B cell (primary cell): ENCODE measurements around the gene H2BW2. TPM values are rescaled to one million over a fixed set of nuclear protein-coding genes. Genes with fewer than 3 reads are reported as not detected.

ENCODE experiments used
- ATAC-seq: fragments of 200-7000 bp; cut with Tn5 transposase; one replicate; pipeline ENCODE4 v1.10.0; 2021; ENCODE audit warnings: low read depth, mild to moderate bottlenecking, moderate number of reproducible peaks, moderate library complexity
- CTCF ChIA-PET: fragments of 350-600 bp; sonication (Branson Sonifier 250); formaldehyde crosslinking; loops from one replicate; lab custom pipeline; 2021; ENCODE audit warnings: antibody characterized with exemption, inconsistent platforms; lab: Charles Lee
- POLR2A ChIA-PET: fragments of 350-600 bp; sonication (Branson Sonifier 250); formaldehyde crosslinking; loops from one replicate; lab custom pipeline; 2021; ENCODE audit warnings: antibody characterized with exemption; lab: Charles Lee
- DNase-seq: peaks from one replicate; pipeline ENCODE4 v3.0.0; 2013
- H2AFZ ChIP-seq: 2 replicates; pipeline ENCODE4 v1.6.1; 2012; ENCODE audit warnings: mild to moderate bottlenecking, low read depth, low read length; ENCODE audit not compliant: insufficient read depth, poor library complexity, severe bottlenecking
- H3K27ac ChIP-seq, 2 donors: 1 replicate in 1 of 2; 2 replicates in 1 of 2; pipeline ENCODE4 v1.5.1; 2012 to 2013; ENCODE audit warnings: low read length in 2 of 2, mild to moderate bottlenecking in 2 of 2, moderate library complexity in 1 of 2
- H3K27me3 ChIP-seq, 4 experiments: fragments of 200-600 bp in 1 of 4; sonication (generic) in 1 of 4; replicated peaks in 1 of 4; 1 replicate in 2 of 4; 2 replicates in 2 of 4; pipeline versions ENCODE4 v1.6.1 to v1.7.0; 2013 to 2016; ENCODE audit warnings: low read length in 3 of 4, mild to moderate bottlenecking in 2 of 4, mixed read lengths in 1 of 4, moderate library complexity in 1 of 4; ENCODE audit not compliant: insufficient read depth in 4 of 4, control insufficient read depth in 3 of 4; ENCODE audit errors: control extremely low read depth in 1 of 4
- H3K36me3 ChIP-seq, 2 experiments: replicated peaks in 1 of 2; 1 replicate in 1 of 2; 2 replicates in 1 of 2; pipeline versions ENCODE4 v1.6.1 to v1.7.1; 2013; ENCODE audit warnings: low read length in 1 of 2; ENCODE audit not compliant: insufficient read depth in 2 of 2, control insufficient read depth in 1 of 2; ENCODE audit errors: control extremely low read depth in 1 of 2, extremely low read depth in 1 of 2
- H3K4me1 ChIP-seq, 2 donors: fragments of 200-600 bp in 1 of 2; sonication (generic) in 1 of 2; 1 replicate in 1 of 2; 2 replicates in 1 of 2; pipeline versions ENCODE4 v1.5.1 to v1.6.1; 2013 to 2017; ENCODE audit warnings: low read length in 2 of 2; ENCODE audit not compliant: control insufficient read depth in 2 of 2, insufficient read depth in 2 of 2
- H3K4me2 ChIP-seq: replicated peaks from 2 replicates; pipeline ENCODE3; 2012; ENCODE audit warnings: mild to moderate bottlenecking, low read depth, low read length; ENCODE audit not compliant: poor library complexity, severe bottlenecking
- H3K4me3 ChIP-seq, 5 experiments: fragments of 200-600 bp in 1 of 5; sonication (generic) in 1 of 5; 1 replicate in 3 of 5; 2 replicates in 2 of 5; pipeline versions ENCODE4 v1.5.1 to v1.7.0; 2011 to 2016; ENCODE audit warnings: low read length in 4 of 5, mild to moderate bottlenecking in 4 of 5, low read depth in 2 of 5, control low read depth in 1 of 5, moderate library complexity in 1 of 5; ENCODE audit not compliant: insufficient read depth in 1 of 5; ENCODE audit errors: control extremely low read depth in 1 of 5, extremely low read depth in 1 of 5
- H3K79me2 ChIP-seq: fragments of 200-600 bp; sonication (generic); one replicate; pipeline ENCODE4 v1.6.0; 2016; ENCODE audit warnings: low read length; ENCODE audit not compliant: control insufficient read depth, insufficient read depth
- H3K9ac ChIP-seq: fragments of 200-600 bp; sonication (generic); 2 replicates; pipeline ENCODE4 v1.6.1; 2017; ENCODE audit warnings: mild to moderate bottlenecking, low read length, moderate library complexity
- H3K9me3 ChIP-seq, 3 donors: one replicate each; pipeline versions ENCODE4 v1.6.1 to v1.7.1; 2013; ENCODE audit warnings: low read length in 2 of 3; ENCODE audit not compliant: control insufficient read depth in 2 of 3, insufficient read depth in 1 of 3; ENCODE audit errors: control extremely low read depth in 1 of 3
- H4K20me1 ChIP-seq: 2 replicates; pipeline ENCODE4 v1.6.0; 2012; ENCODE audit warnings: mild to moderate bottlenecking, low read length; ENCODE audit not compliant: insufficient read depth, control insufficient read depth, poor library complexity, severe bottlenecking
- H3K27ac Mint-ChIP-seq: one replicate; pipeline ENCODE4 v1.8.0; 2021; ENCODE audit warnings: mixed read lengths
- H3K27me3 Mint-ChIP-seq: one replicate; pipeline ENCODE4 v1.8.0; 2021; ENCODE audit warnings: mixed read lengths
- H3K4me1 Mint-ChIP-seq: one replicate; pipeline ENCODE4 v1.8.0; 2021; ENCODE audit warnings: mixed read lengths
- H3K4me3 Mint-ChIP-seq: one replicate; pipeline ENCODE4 v1.8.0; 2021; ENCODE audit warnings: mixed read lengths
- H3K9me3 Mint-ChIP-seq: one replicate; pipeline ENCODE4 v1.8.0; 2022; ENCODE audit warnings: mixed read lengths; ENCODE audit not compliant: insufficient read depth
- CTCF ChIP-seq: fragments of 200-600 bp; IDR thresholded peaks from one replicate; pipeline ENCODE4 v1.8.0; 2022; ENCODE audit warnings: antibody characterized with exemption, mild to moderate bottlenecking
- EZH2 ChIP-seq: IDR thresholded peaks from 2 replicates; pipeline ENCODE4 v1.6.1; 2012; ENCODE audit warnings: borderline replicate concordance, low read depth, mild to moderate bottlenecking, moderate library complexity, low read length; ENCODE audit not compliant: insufficient read depth, poor library complexity, severe bottlenecking
- WGBS: methylation state at CpG from one replicate; pipeline ENCODE4 v1.1.5; 2013; ENCODE audit warnings: missing lambda C conversion rate; ENCODE audit not compliant: insufficient coverage; 5-methylcytosine and 5-hydroxymethylcytosine counted together
- intact Hi-C: fragments of 100-400 bp; cut with micrococcal nuclease; formaldehyde crosslinking; loops from one replicate; pipeline ENCODE4 v1.10.0; 2022
- polyA plus RNA-seq: library from polyadenylated mRNA; depleted of rRNA; stranded (reverse); fragments of >200 nt; gene quantifications from 2 replicates; pipeline ENCODE4 v1.2.3, GENCODE V29; 2012
- total RNA-seq, 2 donors: library from RNA; stranded (reverse); fragments of 120-200 nt in 1 of 2; gene quantifications; 1 replicate in 1 of 2; 2 replicates in 1 of 2; pipeline versions ENCODE4 v1.2.3 to v1.2.4, GENCODE V29; 2013 to 2022

Gene H2BW2
- total and polyA plus RNA-seq, 2 donors (not counting 1 experiment from before 2014, with no cell fraction given): not detected

- Mint-ChIP-seq H3K27ac (no peak overlapping the region), H3K4me1 (no peaks in the 10 kb centered on the region), H3K4me3 (no peak overlapping the region), H3K27me3 (peaks cover 7% of the 10 kb centered on the region), H3K9me3 (no peaks in the 10 kb centered on the region)
- no peak overlapping the region for H3K4me3 ChIP-seq
- no peaks in the 10 kb centered on the region for H3K27me3 ChIP-seq
- intact Hi-C loops: no loop called here
- no peak overlapping the region for H2AFZ ChIP-seq
- H3K9ac ChIP-seq: no peak overlapping the region
- H4K20me1 ChIP-seq: no peaks in the 10 kb centered on the region
- TF ChIP-seq CTCF: no peak
- no peak for TF ChIP-seq EZH2
- H3K4me2 ChIP-seq: no peak overlapping the region
- H3K9me3 ChIP-seq: no peaks in the 10 kb centered on the region
- no peaks in the 10 kb centered on the region for H3K36me3 ChIP-seq
- no peak overlapping the region for H3K27ac ChIP-seq
- H3K4me1 ChIP-seq: no peaks in the 10 kb centered on the region
- ChIA-PET POLR2A (no interaction called here), CTCF (no interaction called here)
- WGBS: 90% methylated on average over 2 of the region's 11 CpGs
- DNase-seq (no peak), ATAC-seq (no peak)
- H3K79me2 ChIP-seq: no peaks in the 10 kb centered on the region
Measured at GRCh38 chrX:104018126-104018525, 21.6 kb upstream of the H2BW2 start.

DNA sequence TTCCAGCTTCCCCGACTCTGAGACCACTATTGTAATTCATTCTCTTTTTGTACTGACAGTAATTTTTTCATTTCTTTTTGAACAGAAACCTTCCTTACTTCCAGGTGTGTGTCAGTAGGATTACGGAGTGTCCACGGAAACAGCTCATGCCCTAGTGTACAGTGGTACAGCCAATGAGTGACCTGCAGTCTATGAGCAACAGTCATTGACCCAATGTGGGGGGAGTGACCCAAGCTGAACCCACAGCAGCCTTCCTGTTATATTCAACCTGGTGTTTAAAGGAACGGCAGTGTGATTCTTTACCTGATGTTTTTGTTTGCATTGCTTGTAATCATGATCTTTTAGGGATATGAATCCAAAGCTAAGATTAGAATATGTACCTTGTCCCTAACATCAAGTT lies 1.2 kb downstream of the H2BW2 start:
- Histone ChIP-seq H3K9me3 (no peaks in the 10 kb centered on the region), H3K4me3 (no peak overlapping the region), H3K9ac (no peak overlapping the region), H3K27ac (no peak overlapping the region), H2AFZ (no peak overlapping the region), H4K20me1 (no peaks in the 10 kb centered on the region), H3K4me1 (no peaks in the 10 kb centered on the region), H3K79me2 (no peaks in the 10 kb centered on the region), H3K36me3 (no peaks in the 10 kb centered on the region), H3K27me3 (no peaks in the 10 kb centered on the region), H3K4me2 (no peak overlapping the region)
- no peak for ATAC-seq
- TF ChIP-seq EZH2 (no peak), CTCF (no peak)
- Mint-ChIP-seq H3K27me3 (peaks cover 18% of the 10 kb centered on the region), H3K27ac (no peak overlapping the region), H3K9me3 (no peaks in the 10 kb centered on the region), H3K4me3 (no peak overlapping the region), H3K4me1 (no peaks in the 10 kb centered on the region)
- CTCF ChIA-PET: no interaction called here
- no peak for DNase-seq
- WGBS: no CpG with 5 or more reads among the region's 4 CpGs
- POLR2A ChIA-PET: no interaction called here
- intact Hi-C loops: no loop called here
